Heart right ventricle (tissue), 16 donors: ENCODE data around the gene CEP20. TPM values are rescaled to one million over a fixed set of nuclear protein-coding genes. Genes with fewer than 3 reads are reported as not detected.
A peak's percentile ranks its signal among the peaks of the same experiment; 100 is the strongest.

Experiments
- ATAC-seq, 8 donors: fragments of 200-7000 bp; cut with Tn5 transposase; one replicate each; pipeline ENCODE4 v1.9.1; 2020; ENCODE audit warnings: mild to moderate bottlenecking in 8 of 8, moderate library complexity in 8 of 8, moderate number of reproducible peaks in 1 of 8
- DNase-seq, 2 donors: peaks; one replicate each; pipeline ENCODE4 v3.0.0-alpha.2; 2020
- H3K27ac ChIP-seq, 10 donors: fragments of 200-600 bp; sonication (generic) in 2 of 10; one replicate each; pipeline versions ENCODE4 v1.5.0 to v1.8.0; 2020 to 2022; ENCODE audit warnings: mild to moderate bottlenecking in 3 of 10
- H3K27me3 ChIP-seq, 7 donors: fragments of 200-600 bp; one replicate each; pipeline ENCODE4 v1.8.0; 2021 to 2022; ENCODE audit warnings: mild to moderate bottlenecking in 2 of 7
- H3K36me3 ChIP-seq, 9 donors: fragments of 200-600 bp; sonication (generic) in 1 of 9; one replicate each; pipeline versions ENCODE4 v1.5.0 to v1.8.0; 2020 to 2022; ENCODE audit warnings: mild to moderate bottlenecking in 2 of 9
- H3K4me1 ChIP-seq, 9 donors: fragments of 200-600 bp; sonication (generic) in 1 of 9; one replicate each; pipeline versions ENCODE4 v1.5.0 to v1.8.0; 2020 to 2022; ENCODE audit warnings: mild to moderate bottlenecking in 4 of 9
- H3K4me3 ChIP-seq, 10 donors: fragments of 200-600 bp; sonication (generic) in 2 of 10; one replicate each; pipeline versions ENCODE4 v1.5.0 to v1.8.0; 2020 to 2022; ENCODE audit warnings: mild to moderate bottlenecking in 7 of 10, moderate library complexity in 2 of 10
- H3K9me3 ChIP-seq, 11 donors: fragments of 200-600 bp in 10 of 11; sonication (generic) in 2 of 11; one replicate each; pipeline versions ENCODE4 v1.5.0 to v1.8.0; 2013 to 2022; ENCODE audit warnings: mild to moderate bottlenecking in 2 of 11, control low read depth in 1 of 11, moderate library complexity in 1 of 11
- WGBS, 2 donors: extraction: QIAGEN DNeasy Blood & Tissue Kit; methylation state at CpG; one replicate each; pipeline ENCODE4 v1.1.7; 2013; ENCODE audit warnings: inconsistent platforms in 1 of 2; 5-methylcytosine and 5-hydroxymethylcytosine counted together
- intact Hi-C, 10 donors: fragments of 100-400 bp; cut with DNase I; formaldehyde crosslinking; loops; one replicate each; pipeline versions ENCODE4 v1.11.1 to v1.14.2; 2022
- polyA plus RNA-seq, 2 donors: library from polyadenylated mRNA; stranded (reverse); fragments of 200-250 nt; gene quantifications; one replicate each; pipeline ENCODE4 v1.2.3, GENCODE V29; 2013
- total RNA-seq, 10 donors: library from RNA; stranded (reverse); fragmentation: NEBNext Ultra II Directional in 3 of 10; extraction: Animal tissue kit (Norgen Biotek cat#: 25700) in 3 of 10; gene quantifications; one replicate each; pipeline versions ENCODE4 v1.2.1 to v1.2.4, GENCODE V29; 2021 to 2023
- TF ChIP-seq, protein P1 (sequence below), 9 donors: fragments of 200-600 bp; sonication (generic) in 2 of 9; IDR thresholded peaks; one replicate each; pipeline versions ENCODE4 v1.5.0 to v1.8.0; 2021 to 2022; ENCODE audit warnings: antibody characterized with exemption in 9 of 9, mild to moderate bottlenecking in 5 of 9, moderate library complexity in 1 of 9
- donor health status: Arrhythmogenic right ventricular cardiomyopathy.
- donor health status: ischemic (EF 13 %, LVEDD 7.1; RV severe dilation, severe dysfunction).
- donor health status: healthy with polysubstance abuse.
- donor health status: DM: no; HTN: yes; CAD: no.
- donor health status: DM: no; HTN: no; CAD: no.
- donor health status: ischemic (EF 25% LVEDD 6.9; RV normal size, moderate dysfunction).
- donor health status: ischemic (EF 25% LVEDD 5.7; RV mildly dilated, moderate dysfunction).
- donor health status: healthy.
- donor health status: DM: yes; HTN: yes; CAD: no.
- donor health status: Ischemic cardiomyopathy.
- donor health status: ischemic (EF 35%, LVEDD 5.7; RV mildly dilated, moderate dysfunction).
- donor health status: nonischemic (EF 11% LVEDD 7.7; RV severe dilation, severe dysfunction).
- donor health status: DM: yes; HTN: yes; CAD: no.
- donor health status: PGD.
- donor health status: ischemic (EF 29% LVEDD 5.4; RV normal size, mild dysfunction).
- donor health status: nonischemic (EF 23%, LVEDD 6.1; RV moderate dilation, normal function).

Gene CEP20
- total and polyA plus RNA-seq, 12 donors = 14.8 to 42.6 (median 32.1) TPM

DNA sequence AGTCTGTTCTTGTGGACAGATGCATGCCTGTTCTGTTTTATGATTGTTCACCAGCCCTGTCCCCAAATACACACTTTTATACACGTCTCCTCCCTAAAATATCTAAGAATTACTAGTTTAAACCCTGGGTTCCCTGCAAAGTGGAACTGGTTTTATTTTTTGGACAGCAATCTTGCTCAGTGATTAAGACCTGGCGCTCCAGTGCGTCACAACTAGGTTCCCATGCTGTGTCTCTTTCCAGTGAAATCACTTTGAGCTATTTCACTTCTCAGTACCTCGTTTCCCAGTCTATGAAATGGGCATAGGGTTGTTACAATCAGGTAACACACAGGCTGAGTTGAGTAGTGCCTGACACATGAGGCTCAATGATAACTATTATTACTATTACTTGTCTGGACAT lies 1.1 kb downstream of the CEP20 start:
- Histone ChIP-seq H3K27ac (peak overlapping the region in 1 of 10 donors; percentile 93), H3K4me1 (peaks cover 0 to 33% (median 28%) of the 10 kb centered on the region in 9 donors), H3K27me3 (no peaks in the 10 kb centered on the region), H3K9me3 (no peaks in the 10 kb centered on the region), H3K4me3 (peak overlapping the region in 8 of 10 donors; percentile 62 to 99 (median 85)), H3K36me3 (peaks cover 0 to 17% (median 5%) of the 10 kb centered on the region in 9 donors)
- TF ChIP-seq, protein P1, sequence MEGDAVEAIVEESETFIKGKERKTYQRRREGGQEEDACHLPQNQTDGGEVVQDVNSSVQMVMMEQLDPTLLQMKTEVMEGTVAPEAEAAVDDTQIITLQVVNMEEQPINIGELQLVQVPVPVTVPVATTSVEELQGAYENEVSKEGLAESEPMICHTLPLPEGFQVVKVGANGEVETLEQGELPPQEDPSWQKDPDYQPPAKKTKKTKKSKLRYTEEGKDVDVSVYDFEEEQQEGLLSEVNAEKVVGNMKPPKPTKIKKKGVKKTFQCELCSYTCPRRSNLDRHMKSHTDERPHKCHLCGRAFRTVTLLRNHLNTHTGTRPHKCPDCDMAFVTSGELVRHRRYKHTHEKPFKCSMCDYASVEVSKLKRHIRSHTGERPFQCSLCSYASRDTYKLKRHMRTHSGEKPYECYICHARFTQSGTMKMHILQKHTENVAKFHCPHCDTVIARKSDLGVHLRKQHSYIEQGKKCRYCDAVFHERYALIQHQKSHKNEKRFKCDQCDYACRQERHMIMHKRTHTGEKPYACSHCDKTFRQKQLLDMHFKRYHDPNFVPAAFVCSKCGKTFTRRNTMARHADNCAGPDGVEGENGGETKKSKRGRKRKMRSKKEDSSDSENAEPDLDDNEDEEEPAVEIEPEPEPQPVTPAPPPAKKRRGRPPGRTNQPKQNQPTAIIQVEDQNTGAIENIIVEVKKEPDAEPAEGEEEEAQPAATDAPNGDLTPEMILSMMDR (IDR thresholded peaks at IDR 0.05) = no peak
- ATAC-seq (no peak), DNase-seq (no peak)
- intact Hi-C loops = loop anchor here in 6 of 10 donors (5.0 to 10.0 kb wide), 5 partner anchors 65 to 140 kb away; no protein-coding TSS in a partner anchor
- 90 to 92% methylated on average over 4 of the region's 4 CpGs for WGBS, 2 donors

DNA sequence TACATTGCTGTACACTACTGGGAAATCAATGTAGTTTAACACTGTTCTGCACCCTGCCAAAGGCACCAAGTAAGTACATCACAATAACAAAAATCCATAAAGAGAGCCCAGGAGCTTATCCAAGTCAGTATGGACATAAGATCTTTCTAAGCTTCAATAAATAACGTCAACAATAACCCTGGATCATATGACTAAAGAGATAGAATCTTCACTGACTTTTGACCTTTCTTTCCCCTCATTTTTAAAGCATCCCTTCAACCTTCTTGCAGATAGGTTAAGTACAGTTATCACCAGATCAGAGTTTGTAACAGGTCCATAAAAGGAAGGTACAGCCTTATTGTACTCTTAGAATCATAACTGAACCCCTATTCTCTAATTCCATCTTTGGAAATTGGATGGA lies 2.3 kb downstream of the CEP20 start:
- H3K4me1 ChIP-seq = peaks cover 0 to 33% (median 28%) of the 10 kb centered on the region in 9 donors

DNA sequence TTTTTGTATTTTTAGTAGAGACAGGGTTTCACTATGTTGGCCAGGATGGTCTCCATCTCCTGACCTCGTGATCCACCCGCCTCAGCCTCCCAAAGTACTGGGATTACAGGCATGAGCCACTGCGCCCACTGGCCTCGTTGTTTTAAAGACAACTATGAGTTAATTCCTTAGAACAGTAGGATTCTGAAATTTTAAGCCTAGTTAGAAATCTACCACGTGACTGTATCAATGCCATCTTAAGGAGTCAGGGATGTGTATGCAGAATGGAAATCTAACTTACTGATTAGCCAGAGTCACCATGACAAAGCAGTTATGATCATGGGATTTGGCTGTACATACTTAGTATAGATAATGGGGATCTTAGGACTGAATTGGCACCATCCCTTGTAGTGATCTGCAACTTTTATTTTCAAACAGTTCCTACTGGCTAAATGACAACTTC lies 2.8 kb downstream of the CEP20 start:
- intact Hi-C loops = loop anchor here in 6 of 10 donors (5.0 to 10.0 kb wide), 5 partner anchors 67 to 142 kb away; no protein-coding TSS in a partner anchor
- peaks cover 0 to 33% (median 28%) of the 10 kb centered on the region in 9 donors for H3K4me1 ChIP-seq

More for the DNA sequence above, 2.3 kb downstream of the CEP20 start:
- ATAC-seq (no peak), DNase-seq (no peak)
- TF ChIP-seq, protein P1 (IDR thresholded peaks at IDR 0.05) = no peak
- H3K9me3 ChIP-seq = no peaks in the 10 kb centered on the region
- no peak overlapping the region for H3K4me3 ChIP-seq
- H3K27me3 ChIP-seq = no peaks in the 10 kb centered on the region
- H3K36me3 ChIP-seq = peaks cover 0 to 29% (median 13%) of the 10 kb centered on the region in 9 donors
- H3K27ac ChIP-seq = no peak overlapping the region
- WGBS, 2 donors = 49 to 73% methylated on average over 1 of the region's 1 CpG
- intact Hi-C loops = loop anchor here in 6 of 10 donors (5.0 to 10.0 kb wide), 5 partner anchors 66 to 141 kb away; no protein-coding TSS in a partner anchor

DNA sequence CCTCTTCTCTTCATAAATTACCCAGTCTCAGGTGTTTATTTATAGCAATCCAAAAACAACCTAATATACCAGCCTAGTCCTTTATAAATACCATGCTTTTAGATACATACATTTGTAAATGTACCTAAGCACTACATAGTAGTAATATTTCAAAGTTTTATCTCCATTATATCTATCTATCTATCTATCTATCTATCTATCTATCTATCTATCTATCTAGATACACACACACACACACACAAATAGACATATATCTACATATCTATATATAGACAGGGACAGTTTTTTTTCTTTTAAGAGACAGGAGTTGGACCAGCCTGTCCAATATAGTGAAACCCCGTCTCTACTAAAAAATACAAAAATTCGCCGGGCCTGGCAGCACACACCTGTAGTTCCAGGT lies 5.8 kb downstream of the CEP20 start:
- intact Hi-C loops = loop anchor here in 2 of 10 donors (10.0 kb wide), 2 partner anchors 112 to 142 kb away; no protein-coding TSS in a partner anchor
- WGBS, 2 donors = 97% methylated on average over 3 of the region's 3 CpGs
- ATAC-seq (no peak), DNase-seq (no peak)
- Histone ChIP-seq H3K9me3 (no peaks in the 10 kb centered on the region), H3K27ac (no peak overlapping the region), H3K36me3 (peaks cover 0 to 60% (median 18%) of the 10 kb centered on the region in 9 donors), H3K27me3 (no peaks in the 10 kb centered on the region), H3K4me1 (peaks cover 0 to 32% (median 19%) of the 10 kb centered on the region in 9 donors), H3K4me3 (no peak overlapping the region)
- TF ChIP-seq, protein P1 (IDR thresholded peaks at IDR 0.05) = no peak

More for the DNA sequence above, 2.8 kb downstream of the CEP20 start:
- Histone ChIP-seq H3K9me3 (no peaks in the 10 kb centered on the region), H3K36me3 (peaks cover 0 to 34% (median 13%) of the 10 kb centered on the region in 9 donors), H3K27ac (no peak overlapping the region), H3K27me3 (no peaks in the 10 kb centered on the region), H3K4me3 (no peak overlapping the region)
- DNase-seq (no peak), ATAC-seq (no peak)
- WGBS, 2 donors = 91 to 93% methylated on average over 5 of the region's 5 CpGs
- TF ChIP-seq, protein P1 (IDR thresholded peaks at IDR 0.05) = no peak
